Right lobe of liver (tissue), 6 donors: ENCODE data around the gene DGKH. TPM values are rescaled to one million over a fixed set of nuclear protein-coding genes. Genes with fewer than 3 reads are reported as not detected.

Experiments
- ATAC-seq, 4 donors: fragments of 200-7000 bp; cut with Tn5 transposase; one replicate each; pipeline ENCODE4 v1.9.1; 2020; ENCODE audit warnings: mild to moderate bottlenecking in 4 of 4, moderate library complexity in 4 of 4
- DNase-seq, 3 donors: peaks; one replicate each; pipeline ENCODE4 v3.0.0-alpha.2; 2020
- H3K27ac ChIP-seq, 3 donors: fragments of 200-600 bp; one replicate each; pipeline ENCODE4 v1.8.0; 2022
- H3K27me3 ChIP-seq, 2 donors: fragments of 200-600 bp; one replicate each; pipeline ENCODE4 v1.8.0; 2022
- H3K36me3 ChIP-seq, 4 donors: fragments of 200-600 bp; sonication (generic) in 1 of 4; one replicate each; pipeline versions ENCODE4 v1.5.1 to v1.8.0; 2017 to 2022; ENCODE audit warnings: control low read depth in 1 of 4
- H3K4me1 ChIP-seq, 4 donors: fragments of 200-600 bp; sonication (generic) in 1 of 4; one replicate each; pipeline versions ENCODE4 v1.5.1 to v1.8.0; 2017 to 2022; ENCODE audit warnings: control low read depth in 1 of 4
- H3K4me3 ChIP-seq, 3 donors: fragments of 200-600 bp; one replicate each; pipeline ENCODE4 v1.8.0; 2022
- H3K9me3 ChIP-seq, 4 donors: fragments of 200-600 bp; sonication (generic) in 1 of 4; one replicate each; pipeline versions ENCODE4 v1.5.1 to v1.8.0; 2017 to 2022; ENCODE audit warnings: control low read depth in 1 of 4
- POLR2A ChIP-seq: fragments of 450-650 bp; IDR thresholded peaks from one replicate; pipeline ENCODE4 v1.6.1; 2017; ENCODE audit warnings: antibody characterized with exemption, mild to moderate bottlenecking
- WGBS: methylation state at CpG from one replicate; pipeline ENCODE4 v1.1.6; 2018; ENCODE audit warnings: low coverage, low lambda C conversion rate; ENCODE audit not compliant: insufficient coverage; ENCODE audit errors: missing lambda C conversion rate; 5-methylcytosine and 5-hydroxymethylcytosine counted together
- intact Hi-C, 2 donors: fragments of 100-400 bp; cut with DNase I; formaldehyde crosslinking; loops; one replicate each; pipeline versions ENCODE4 v1.11.2 to v1.14.1; 2022
- total RNA-seq, 6 experiments: library from RNA; depleted of rRNA in 2 of 6; stranded (reverse); fragments of >200 nt in 2 of 6; fragmentation: NEBNext Ultra II Directional in 3 of 6; extraction: Animal tissue kit (Norgen Biotek cat#: 25700) in 3 of 6; gene quantifications; one replicate each; pipeline versions ENCODE4 v1.1.0 to v1.2.4, GENCODE V29; 2016 to 2023
- TF ChIP-seq, protein P1 (sequence below), 4 donors: fragments of 200-600 bp in 3 of 4; fragments of 450-650 bp in 1 of 4; IDR thresholded peaks; one replicate each; pipeline versions ENCODE4 v1.5.1 to v1.8.0; 2016 to 2022; ENCODE audit warnings: antibody characterized with exemption in 4 of 4, mild to moderate bottlenecking in 2 of 4
- donor health status: DM: no; HTN: yes; CAD: no.
- donor health status: DM: no; HTN: no; CAD: no.
- donor health status: DM: no; HTN: no; CAD: no.
- donor health status: DM: no; HTN: yes; CAD: no.
- donor health status: DM: no; HTN: yes; CAD: no.

DGKH gene
- total RNA-seq, 6 experiments from 2014 or later = 0.95 to 5.1 (median 2.2) TPM

DNA sequence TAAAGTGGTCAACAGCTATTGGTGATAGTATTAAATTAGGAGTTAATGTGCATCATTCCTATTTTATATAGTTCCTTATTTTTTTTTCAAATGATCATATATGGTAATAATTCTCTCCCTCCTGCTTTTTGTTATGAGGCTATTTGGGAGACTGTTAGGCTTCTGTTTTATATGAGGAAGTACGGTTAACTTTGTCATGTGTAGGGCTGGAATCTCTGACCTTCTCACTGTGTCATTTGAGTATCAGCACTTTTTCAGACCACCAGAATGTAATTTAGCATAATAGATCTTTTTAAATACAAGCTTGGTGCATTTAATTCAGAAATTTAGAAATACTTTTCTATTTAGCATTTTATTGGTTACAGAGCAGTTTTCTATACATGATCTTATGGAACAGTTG, 7.7 kb downstream of the DGKH start:
- WGBS = 61% methylated on average over 1 of the region's 1 CpG
- DNase-seq (no peak), ATAC-seq (no peak)
- Histone ChIP-seq H3K36me3 (no peaks in the 10 kb centered on the region), H3K27ac (no peak overlapping the region), H3K9me3 (no peaks in the 10 kb centered on the region), H3K4me1 (no peaks in the 10 kb centered on the region), H3K27me3 (no peaks in the 10 kb centered on the region), H3K4me3 (no peak overlapping the region)
- intact Hi-C loops = no loop called here
- TF ChIP-seq, protein P1, sequence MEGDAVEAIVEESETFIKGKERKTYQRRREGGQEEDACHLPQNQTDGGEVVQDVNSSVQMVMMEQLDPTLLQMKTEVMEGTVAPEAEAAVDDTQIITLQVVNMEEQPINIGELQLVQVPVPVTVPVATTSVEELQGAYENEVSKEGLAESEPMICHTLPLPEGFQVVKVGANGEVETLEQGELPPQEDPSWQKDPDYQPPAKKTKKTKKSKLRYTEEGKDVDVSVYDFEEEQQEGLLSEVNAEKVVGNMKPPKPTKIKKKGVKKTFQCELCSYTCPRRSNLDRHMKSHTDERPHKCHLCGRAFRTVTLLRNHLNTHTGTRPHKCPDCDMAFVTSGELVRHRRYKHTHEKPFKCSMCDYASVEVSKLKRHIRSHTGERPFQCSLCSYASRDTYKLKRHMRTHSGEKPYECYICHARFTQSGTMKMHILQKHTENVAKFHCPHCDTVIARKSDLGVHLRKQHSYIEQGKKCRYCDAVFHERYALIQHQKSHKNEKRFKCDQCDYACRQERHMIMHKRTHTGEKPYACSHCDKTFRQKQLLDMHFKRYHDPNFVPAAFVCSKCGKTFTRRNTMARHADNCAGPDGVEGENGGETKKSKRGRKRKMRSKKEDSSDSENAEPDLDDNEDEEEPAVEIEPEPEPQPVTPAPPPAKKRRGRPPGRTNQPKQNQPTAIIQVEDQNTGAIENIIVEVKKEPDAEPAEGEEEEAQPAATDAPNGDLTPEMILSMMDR (IDR thresholded peaks at IDR 0.05) = no peak
- no peak for TF ChIP-seq POLR2A

DNA sequence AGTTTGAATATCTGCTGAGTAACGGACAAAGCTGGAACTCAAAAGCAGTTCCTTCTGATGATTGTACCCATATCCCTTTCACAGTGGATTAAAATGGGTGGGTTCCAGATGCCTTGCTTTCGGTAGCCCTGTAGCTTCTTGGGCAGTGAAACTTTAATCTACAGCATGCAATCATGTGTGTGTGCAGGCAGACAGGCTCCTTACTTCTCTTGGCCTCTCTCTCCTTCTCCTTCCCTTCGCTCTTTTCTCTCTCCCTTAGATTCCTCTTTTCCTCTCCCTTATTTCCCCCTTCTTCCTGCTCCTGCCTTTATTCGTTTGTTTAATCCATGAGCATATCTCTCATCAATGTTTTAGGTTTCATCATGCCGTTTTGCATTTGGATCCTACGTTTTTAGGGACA, 8.1 kb downstream of the DGKH start:
- WGBS = 79% methylated on average over 6 of the region's 6 CpGs
- no peaks in the 10 kb centered on the region for H3K4me1 ChIP-seq
- DNase-seq (no peak), ATAC-seq (no peak)
- H3K27ac ChIP-seq = no peak overlapping the region
- H3K27me3 ChIP-seq = no peaks in the 10 kb centered on the region
- H3K36me3 ChIP-seq = no peaks in the 10 kb centered on the region
- TF ChIP-seq, protein P1 (IDR thresholded peaks at IDR 0.05) = no peak
- TF ChIP-seq POLR2A = no peak
- no peaks in the 10 kb centered on the region for H3K9me3 ChIP-seq
- H3K4me3 ChIP-seq = no peak overlapping the region
- intact Hi-C loops = no loop called here

DNA sequence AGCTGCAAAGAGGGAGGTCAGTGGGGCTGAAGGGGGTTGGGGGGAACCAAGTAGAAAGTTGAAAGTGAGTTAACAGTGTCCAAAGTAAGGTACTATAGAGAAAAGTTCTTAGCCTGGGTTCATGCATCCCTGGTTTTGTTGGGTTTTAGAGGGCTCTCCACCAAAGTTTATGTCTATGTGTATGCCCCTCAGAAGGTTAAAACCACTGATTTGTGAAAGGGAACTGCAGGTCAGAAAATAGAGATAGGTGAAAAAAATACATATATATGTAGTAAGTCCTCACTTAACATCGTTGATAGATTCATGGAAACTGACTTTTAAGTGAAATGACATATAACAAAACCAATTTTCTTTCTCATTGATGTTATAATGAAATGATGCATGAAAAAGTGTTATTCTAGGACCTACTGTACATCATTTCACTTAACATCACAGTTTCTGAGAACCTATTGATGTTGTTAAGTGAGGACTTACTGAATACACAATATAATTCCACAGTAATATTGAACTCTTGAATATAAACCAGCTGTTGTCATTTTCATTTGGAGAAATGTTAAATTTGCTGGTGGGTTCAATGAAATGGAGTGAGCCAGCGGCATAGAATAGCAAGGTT, 9.6 kb downstream of the DGKH start:
- 96% methylated on average over 2 of the region's 2 CpGs for WGBS
- no peak for DNase-seq
- no peaks in the 10 kb centered on the region for H3K9me3 ChIP-seq
- no peak overlapping the region for H3K4me3 ChIP-seq
- intact Hi-C loops = no loop called here
- ATAC-seq = no peak
- no peaks in the 10 kb centered on the region for H3K36me3 ChIP-seq
- no peaks in the 10 kb centered on the region for H3K4me1 ChIP-seq
- no peaks in the 10 kb centered on the region for H3K27me3 ChIP-seq
- no peak overlapping the region for H3K27ac ChIP-seq
- TF ChIP-seq, protein P1 (IDR thresholded peaks at IDR 0.05) = no peak
- no peak for TF ChIP-seq POLR2A

DNA sequence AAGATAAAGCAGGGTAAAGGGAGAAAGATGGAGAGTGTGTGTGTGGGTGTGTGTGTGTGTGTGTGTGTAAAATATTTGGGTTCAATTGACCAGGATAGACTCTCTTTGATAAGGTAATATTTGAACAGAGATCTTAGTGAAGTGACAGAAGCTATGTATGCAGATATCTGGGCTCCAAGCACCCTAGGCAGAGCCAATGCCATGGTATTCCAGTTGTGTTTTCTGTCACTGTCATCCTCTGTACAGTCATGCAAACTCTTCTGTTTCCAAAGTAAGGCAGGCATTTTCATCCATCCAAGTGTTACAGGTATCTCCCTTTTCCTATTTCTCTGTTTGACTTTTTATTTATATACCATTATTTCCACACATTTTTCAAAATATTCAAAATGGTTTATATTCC, 13.5 kb downstream of the DGKH start:
- TF ChIP-seq, protein P1 (IDR thresholded peaks at IDR 0.05) = no peak
- TF ChIP-seq POLR2A = no peak
- no peak overlapping the region for H3K27ac ChIP-seq
- no peak for ATAC-seq
- intact Hi-C loops = no loop called here
- no peak overlapping the region for H3K4me3 ChIP-seq
- no peak for DNase-seq
- no peaks in the 10 kb centered on the region for H3K9me3 ChIP-seq
- no peaks in the 10 kb centered on the region for H3K36me3 ChIP-seq
- H3K4me1 ChIP-seq = no peaks in the 10 kb centered on the region
- no peaks in the 10 kb centered on the region for H3K27me3 ChIP-seq

DNA sequence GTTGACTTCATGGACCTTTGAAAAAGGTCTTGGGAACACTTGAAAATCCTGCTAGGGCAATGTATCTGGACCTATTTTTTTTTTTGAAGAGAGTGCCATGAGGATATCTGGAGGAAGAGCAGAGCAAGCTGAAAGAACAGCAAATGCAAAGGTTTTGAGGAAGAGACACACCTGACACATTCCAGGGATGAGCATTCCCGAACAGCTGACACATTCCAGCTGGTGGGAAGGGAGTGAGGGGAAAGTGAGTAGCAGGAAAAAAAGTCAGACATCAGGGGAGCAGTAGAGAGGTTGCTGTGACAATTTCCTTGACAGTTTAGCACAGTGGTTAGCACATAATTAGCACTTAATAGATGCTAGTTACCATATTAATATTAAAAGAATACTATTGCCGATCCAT, 14.7 kb downstream of the DGKH start:
- Histone ChIP-seq H3K4me3 (no peak overlapping the region), H3K27ac (no peak overlapping the region), H3K36me3 (no peaks in the 10 kb centered on the region), H3K9me3 (no peaks in the 10 kb centered on the region), H3K27me3 (no peaks in the 10 kb centered on the region), H3K4me1 (no peaks in the 10 kb centered on the region)
- DNase-seq = no peak
- intact Hi-C loops = no loop called here
- ATAC-seq = no peak
- TF ChIP-seq POLR2A = no peak
- TF ChIP-seq, protein P1 (IDR thresholded peaks at IDR 0.05) = no peak
- 94% methylated on average over 2 of the region's 2 CpGs for WGBS
